HG02884 (cell line): ENCODE results near the gene CUTA.

Source experiments
- ATAC-seq: cut with Tn5 transposase; IDR thresholded peaks from one replicate; pipeline ENCODE4 v1.9.1; 2021; ENCODE audit warnings: mild to moderate bottlenecking, moderate library complexity; ENCODE audit not compliant: unreplicated experiment

Gene CUTA

DNA sequence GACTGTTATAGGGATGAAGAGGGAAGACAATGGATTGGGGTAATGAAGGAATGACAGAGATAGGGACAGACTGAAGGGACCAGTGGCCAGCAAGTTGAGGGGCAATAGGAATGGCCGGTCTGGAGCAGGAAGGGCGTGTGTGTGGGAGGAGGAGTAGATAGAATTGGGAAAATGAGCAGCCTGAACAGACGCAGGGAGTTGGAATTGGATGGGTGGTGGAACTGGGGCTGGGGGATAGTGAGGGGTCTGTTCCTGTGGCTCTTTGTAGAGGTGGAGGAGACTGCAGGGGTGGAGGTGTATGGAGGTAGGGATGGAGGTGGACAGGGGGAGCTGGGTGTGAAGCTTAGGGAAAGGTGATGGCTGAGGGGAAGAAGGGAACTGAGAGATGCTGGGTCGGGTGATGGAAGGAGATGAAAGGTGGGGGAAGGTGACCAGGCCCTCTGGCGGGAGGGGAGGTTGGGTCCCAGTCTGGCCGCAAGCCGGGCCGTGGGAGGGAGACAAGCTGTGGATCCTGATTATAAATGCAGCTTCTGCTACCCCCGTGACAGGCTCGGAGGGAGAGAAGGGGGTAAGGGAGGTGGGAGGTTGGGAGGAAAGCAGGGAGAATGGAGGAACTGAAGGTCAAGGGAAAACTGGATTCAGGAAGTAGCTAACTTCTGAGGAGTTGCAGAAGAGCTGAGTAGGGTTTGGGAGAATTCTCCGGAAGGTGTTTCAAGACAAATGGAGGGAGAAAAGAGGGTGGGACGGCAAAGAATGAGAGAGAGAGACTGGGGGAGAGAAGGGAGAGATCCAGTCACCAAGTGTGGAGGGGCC is 7.2 kb upstream of the CUTA start:
- no peak for ATAC-seq

DNA sequence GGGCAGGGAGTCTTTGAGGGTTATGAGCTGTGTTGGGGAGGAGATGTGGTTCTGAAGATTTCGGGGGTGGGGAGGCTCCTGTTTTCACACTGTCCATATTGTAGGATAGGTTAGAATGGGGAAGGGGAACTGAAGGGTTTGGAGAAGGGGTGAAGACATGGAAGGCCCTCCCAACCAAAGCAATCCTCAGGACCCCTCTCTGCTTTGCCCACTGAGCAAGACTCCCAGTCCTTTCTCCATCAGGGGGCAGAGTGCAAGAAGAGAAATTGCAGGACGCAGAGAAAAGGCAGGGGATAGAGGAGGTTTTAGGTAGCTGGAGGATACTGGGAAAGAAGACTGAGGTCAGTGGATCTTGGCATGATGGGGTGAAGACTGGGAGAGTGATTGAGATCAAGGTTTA is 5.9 kb upstream of the CUTA start:
- ATAC-seq, result no peak

DNA sequence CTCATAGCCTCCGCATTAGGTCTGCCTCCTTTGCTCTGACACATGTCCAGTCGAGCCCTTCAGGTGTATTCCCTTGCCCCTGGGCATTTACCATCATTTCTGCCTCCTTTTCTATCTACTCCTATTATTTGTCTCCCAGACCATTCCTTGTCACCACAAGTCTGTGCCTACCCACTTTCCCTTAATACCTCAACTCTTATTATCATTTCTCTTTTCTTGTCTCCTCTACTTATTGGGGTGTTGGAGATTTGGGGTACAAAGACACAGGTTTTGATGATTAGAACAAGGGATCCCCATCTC is 3.4 kb upstream of the CUTA start:
- no peak for ATAC-seq

DNA sequence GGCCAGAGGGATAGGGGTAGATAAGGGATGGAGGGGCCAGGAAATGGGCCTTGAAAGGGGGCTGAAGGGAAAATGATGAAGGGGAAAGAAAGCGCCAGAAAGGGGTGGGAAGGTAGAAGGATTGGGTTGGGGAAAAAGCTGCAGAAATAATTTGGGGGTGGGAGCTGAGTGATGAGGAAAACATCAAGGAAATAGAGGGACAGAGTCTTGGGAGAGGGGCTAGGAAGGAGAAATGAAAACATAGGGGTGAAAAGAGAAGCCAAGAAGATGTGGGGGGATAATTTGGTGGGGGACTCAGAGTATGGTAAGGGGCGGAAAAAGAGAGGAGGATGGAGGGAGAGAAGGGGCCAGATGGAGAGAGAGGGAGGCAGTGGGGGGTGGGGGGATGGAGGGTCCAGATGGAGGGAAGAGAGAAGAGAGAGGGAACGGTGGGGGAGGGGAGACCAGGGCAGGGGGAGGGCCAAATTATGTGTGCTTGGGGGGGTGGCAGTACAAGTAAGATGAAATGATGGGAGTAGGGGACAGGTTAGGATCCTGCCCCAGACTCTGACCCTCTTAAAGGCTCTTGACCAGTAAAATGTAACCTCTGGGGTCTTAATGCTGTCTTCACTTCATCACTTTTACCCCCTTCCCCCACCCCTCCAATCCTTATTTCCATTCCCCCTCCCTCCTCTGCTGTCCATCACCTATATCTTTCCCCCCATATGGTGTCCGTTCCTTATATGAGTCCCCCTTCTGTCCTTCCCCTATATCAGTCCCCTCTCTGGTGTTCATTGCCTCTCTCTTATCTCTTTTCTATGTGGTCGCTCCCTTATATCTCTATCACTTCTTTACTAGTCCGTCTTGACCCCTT is 2.8 kb upstream of the CUTA start:
- ATAC-seq, result no peak

DNA sequence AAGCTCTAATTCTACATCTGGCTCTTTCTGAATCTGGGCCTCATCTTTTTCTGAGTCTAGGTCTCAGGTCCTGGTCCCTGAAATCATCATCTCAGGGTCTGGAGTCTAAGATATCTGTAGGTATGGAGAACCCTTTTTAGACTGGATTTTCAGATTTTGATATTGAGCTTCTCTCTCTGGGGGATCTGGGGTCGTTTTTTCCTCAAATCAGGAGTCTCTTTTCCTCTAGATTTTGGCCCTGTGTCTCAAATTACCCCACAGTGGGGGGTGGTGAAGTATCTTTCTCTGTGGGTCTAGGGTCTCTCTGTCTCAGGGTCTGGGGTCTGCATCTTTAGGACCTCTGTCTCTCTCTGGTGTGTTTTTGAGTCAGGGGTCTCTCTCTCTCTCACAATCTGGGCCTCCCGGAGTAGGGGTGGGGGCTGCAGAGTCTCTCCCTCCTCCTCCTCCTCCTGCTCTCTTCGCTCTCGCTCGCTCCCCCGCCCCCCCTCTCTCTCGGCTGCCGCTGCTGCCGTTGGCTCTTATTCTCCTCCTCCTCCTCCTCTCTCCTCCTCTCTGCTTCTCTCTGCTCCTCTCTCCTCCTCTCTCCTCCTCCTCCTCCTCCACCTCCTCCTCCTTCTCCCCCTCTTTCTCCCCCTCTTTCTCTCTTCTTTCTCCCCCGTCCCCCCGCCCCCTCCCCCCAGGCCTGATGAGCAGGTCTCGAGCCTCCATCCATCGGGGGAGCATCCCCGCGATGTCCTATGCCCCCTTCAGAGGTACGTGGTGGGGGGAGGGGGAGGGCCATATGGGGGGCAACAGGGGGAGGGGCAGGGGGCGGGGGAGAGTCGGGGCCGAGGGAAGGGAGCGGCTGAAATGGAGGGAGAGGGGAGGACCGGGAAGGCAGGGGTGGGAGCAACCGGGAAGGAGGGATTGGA is 1.9 kb upstream of the CUTA start, which contains the start of gene SYNGAP1:
TSS of gene SYNGAP1 (plus strand) at position 486 of the 911 bp plus-strand sequence. CDS start at position 686, 200 bp downstream.
- ATAC-seq, result no peak

DNA sequence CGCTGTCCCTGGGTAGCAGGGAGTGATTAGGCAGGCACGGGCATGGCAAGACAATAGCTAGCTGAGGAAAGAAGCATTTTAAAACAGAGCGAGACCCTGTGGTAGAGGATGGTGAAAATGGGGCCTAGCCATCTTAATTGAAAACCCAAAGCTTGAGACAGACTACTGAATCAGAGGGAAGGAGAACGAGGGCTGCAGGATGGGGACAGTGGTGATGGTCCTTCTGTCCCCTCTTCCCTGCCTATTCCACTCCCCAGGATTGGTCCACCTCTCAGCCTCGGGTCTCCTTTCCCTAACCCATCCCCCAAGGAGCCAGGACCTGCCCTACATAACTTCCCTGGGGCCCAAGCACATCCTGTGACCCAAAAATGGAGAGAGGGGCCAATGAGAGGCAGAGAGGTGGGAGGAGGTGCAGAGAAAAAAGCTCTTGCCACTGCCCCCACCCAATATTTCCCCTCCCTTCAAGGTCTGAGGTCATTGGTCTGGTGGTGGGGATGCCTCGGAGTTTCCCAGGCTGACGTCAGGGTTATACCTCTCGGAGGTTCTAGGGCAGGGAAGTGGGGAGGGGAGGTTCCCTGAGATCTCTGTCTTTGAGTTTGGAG is 884 bp upstream of the CUTA start:
- no peak for ATAC-seq

DNA sequence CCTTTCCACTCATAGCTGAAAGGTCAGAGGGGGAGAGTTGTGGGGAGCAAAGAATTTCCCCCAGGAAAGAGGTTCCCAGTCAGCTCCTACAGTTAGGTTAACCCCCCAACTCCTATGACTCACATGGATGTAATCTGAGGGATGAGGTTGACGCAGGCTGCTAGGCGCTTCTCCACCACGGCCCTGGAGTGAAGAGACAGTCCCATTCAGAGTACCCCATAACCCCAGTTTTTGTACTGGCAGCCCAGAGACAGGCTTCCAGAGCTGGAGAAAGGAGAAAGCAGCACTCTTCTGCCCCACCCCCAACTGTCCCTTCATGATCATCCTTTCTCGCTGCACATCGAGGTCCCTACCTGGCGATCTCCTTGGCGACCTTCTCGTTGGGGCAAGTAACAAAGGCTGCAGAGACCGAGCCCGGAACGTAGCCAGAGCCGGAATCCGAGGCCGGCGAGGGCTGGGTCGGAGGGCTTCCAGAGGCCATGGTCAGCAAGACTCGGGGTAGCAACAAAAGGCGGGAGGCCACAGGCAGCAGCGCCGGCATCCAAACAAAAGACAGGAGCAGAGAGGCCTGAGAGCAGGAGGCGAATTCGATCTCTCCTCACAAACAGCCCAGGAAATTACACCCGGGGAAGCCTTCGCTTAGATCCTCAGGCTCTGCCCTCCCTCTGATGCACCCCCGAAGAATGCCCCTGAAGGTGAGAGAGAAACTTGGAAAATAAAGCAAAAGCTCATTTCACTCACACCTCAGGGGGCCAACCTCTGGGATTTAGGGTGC is 592 bp downstream of the CUTA start:
- ATAC-seq, result no peak

DNA sequence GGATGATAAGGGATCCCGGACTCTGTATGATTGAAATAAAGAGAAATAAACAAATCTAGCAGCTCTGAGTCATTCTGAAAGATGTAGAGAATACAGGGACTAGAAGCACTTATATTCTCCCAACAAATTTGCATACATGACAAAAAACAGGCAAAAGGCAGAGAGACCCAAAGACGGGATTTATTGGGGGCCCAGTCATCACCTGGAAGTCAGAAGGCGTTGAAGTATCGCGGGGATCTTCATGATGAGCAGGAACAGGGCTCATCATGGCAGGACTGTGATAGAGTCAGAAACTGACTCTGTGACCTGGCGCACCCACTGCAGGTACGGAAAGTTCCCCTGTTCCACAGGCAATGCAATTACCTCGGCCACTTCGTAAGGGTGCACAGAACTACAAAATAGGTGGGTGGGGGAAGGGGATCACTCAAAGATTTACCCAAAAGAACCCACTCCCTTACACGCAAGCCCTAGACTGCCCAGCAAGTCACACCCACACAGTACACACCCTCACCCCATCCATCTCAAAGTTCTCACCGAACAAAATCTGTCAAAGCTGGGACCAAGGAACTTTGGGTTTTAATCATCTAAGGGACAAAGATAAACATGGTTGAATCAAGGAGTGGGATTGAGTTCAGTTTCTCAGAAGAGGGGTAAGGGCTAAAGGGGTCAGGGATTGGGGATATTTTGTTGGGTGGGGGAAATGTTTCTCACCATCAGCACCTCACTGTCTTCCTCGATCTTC is 1.4 kb downstream of the CUTA start:
- no peak for ATAC-seq

DNA sequence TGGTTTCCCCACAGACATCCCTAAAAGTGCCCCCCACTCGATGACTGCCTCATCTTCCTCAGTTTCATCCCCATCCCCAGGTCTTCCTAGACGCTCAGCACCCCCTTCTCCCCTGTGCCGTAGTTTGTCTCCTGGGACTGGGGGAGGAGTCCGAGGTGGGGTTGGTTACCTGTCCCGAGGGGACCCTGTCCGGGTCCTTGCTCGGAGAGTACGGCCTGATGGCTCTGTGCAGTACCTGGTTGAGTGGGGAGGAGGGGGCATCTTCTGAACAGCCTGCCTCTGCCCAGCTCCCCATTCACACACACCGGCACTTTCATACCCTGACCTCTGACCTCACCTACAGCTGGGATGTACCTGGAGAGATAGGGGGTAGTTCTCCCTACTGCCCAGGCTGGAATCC is 2.1 kb downstream of the CUTA start:
- ATAC-seq, result no peak

DNA sequence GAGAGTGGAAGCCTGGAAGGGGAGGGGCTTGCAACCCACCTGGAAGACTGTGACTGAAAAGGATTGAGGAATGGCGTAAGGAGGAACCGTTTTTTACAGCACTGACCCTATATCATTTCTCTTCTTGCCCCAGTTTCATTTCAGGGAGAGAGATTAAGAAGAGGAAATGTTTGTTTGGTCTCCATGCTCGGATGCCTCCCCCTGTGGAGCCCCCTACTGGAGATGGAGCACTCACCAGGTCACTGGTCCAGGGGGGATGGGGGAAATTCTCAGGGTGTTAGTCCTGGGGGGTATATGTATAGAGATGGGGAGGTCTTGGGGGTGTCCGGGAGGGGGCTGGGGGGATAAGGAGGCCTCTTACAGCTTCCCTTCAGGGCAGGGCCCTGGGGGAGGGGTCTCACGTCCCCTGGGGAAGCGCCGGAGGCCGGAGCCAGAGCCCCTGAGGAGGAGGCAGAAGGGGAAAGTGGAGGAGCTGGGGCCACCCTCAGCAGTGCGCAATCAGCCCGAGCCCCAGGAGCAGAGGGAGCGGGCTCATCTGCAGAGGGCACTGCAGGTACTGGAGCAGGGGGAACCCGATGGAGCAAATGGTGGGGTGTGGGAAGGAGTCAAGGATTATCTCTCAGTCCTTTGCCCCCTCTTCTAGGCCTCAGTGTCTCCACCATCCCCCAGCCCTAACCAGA is 3.2 kb downstream of the CUTA start:
- ATAC-seq, result no peak

DNA sequence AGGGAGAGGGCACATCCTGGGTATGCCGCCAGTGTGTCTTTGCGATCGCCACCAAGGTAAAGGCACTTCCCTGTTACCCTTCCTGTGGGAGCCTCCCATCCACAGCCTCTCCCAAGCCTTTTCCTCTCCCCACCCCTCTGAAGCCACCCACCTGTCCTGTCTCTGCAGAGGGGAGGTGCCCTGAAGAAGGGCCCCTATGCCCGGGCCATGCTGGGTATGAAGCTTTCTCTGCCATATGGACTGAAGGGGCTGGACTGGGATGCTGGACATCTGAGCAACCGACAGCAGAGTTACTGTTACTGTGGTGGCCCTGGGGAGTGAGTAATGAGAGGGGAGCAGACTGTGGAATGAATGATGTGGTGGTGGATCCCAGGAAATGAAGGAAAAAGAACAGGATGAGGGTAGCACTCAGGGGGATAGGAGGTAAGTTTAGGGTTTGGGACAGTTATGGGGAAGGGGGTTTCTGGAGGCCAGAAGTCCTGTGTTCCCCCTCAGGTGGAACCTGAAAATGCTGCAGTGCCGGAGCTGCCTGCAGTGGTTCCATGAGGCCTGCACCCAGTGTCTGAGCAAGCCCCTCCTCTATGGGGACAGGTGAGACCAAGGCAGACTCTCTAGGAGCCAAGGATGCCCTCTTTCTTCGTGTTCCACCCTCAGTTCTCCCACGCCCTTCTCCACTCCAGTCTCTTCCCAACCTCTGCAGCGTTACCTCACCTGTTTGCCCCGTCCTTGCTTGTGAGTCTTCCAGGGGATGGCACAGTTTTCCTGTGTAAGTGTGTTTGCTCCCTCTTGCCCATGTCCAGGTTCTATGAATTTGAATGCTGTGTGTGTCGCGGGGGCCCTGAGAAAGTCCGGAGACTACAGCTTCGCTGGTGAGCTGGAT is 4.4 kb downstream of the CUTA start:
- ATAC-seq, result no peak

DNA sequence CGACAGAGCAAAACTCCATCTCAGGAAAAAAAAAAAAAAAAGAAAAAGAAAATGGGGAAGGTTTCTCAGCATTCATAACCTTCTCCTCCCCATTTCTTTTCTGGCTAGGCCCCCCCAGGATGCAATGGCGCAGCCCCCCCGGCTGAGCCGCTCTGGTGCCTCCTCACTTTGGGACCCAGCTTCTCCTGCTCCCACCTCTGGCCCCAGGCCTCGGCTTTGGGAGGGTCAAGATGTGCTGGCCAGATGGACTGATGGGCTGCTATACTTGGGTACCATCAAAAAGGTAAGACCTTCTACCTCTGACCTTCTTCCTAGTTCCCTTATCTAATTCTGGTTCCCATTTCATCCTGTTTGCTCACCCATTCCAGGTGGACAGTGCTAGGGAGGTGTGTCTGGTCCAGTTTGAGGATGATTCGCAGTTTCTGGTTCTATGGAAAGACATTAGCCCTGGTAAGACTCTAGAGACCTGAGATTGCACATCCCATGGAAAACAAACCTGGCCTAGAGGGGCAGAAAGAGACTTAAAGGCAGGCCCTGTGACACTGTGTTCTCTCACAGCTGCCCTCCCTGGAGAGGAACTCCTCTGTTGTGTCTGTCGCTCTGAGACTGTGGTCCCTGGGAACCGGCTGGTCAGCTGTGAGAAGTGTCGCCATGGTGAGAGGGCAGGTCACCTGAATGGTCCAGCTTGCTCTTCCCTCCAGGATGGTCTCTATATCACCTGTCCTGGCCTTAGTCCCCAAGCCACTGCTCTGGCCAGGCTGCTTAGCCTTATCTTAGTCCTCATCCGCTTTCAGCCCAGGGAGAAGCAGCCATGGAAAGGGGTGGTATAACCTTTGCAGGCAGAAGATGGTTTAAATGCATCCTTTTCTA is 5.5 kb downstream of the CUTA start:
- ATAC-seq, result no peak

DNA sequence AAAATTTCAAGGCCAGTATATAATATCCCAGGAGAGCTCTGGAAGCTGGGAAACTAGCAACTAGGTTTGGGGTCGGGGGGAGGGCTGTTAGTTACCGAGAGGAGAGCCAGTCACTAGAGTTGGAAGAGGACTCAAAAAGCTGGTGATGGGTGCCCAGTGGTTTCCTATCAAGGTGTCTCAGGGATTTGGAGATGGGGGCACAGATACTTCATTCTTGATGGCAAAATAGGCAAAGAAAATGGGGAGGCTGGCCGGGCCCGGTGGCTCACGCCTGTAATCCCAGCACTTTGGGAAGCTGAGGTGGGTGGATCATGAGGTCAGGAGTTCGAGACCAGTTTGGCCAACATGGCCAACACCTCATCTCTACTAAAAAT is 6.3 kb downstream of the CUTA start:
- no peak for ATAC-seq

DNA sequence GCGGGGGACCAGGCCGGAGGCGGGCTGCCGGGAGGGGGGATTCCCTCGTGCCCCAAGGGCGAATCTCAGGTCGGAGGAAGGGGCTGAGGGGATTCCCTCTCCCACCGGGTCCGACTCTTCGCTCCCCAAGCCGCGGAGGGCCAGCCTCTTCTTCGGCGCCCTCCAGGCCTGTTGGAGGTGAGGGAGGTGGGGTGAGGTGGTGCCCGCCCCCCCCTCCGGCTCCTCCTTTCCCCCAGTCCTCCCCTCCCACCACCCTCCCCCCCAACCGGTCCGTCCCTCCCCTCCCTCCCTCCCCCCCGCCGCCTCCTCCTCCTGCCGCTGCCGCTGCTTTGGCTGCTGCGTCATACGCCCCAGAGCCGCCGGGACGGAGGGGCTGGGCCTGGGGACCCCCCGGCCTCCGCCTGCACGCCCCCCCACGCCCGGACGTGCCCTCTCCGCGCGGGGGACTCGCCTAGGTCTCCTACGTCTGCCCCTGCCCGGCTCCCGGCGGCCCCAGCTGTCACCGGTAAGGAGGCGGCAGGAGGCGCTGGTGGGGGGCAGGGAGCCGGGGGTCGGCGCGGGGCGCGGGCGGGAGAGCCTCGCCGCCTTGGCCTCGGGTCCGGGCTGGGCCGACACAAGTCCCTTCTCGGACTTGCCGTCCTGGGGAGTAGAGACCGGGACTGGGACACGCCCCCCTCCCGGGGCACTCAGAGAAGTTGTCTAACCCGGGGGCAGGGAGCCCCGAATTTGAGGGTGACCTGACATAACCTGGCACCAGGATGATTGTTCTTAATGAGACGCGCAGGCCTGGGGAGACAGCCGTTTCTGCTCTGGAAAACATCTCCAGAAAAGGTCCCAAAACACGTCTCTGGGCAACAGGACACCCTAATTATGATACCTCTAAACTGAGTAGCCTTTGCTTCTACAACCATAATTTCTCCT is 6.9 kb downstream of the CUTA start, which contains the start of gene PHF1:
TSS of gene PHF1 (plus strand) at position 304 of the 921 bp plus-strand sequence. CDS start 1,250 bp downstream, outside the sequence.
- ATAC-seq, result peak; percentile 26

DNA sequence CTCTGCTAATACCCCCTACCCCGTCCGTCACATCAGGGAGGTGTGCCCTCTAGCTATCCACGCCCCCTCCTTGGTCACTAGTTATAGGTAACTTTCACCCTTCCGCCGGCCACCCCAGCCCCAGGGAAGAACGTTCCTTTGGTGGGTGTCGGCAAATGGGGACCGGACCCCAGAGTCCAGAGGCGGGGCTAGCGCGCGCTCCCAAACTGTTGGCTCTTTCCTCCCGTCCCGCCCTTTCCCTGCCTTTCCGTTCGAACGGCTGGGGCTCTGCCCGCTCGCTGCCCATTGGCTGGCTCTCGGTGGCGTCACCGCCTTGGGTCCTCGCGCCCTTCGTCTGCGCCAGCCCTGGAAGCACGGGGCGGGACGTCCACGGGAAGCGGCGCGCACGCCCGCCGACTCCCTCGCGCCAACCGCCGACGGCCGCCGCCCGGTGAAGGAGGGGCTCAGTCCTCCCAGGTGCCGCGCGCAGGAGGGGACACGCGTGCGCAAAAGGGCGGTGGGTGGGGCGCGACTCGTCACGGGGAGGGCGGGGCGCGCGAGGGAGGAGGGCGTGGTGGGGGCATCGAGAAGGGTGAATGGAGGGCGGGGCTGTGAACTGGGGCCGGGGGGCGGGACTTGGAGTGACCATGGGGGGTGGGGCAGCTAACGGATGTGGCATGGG is 7.7 kb downstream of the CUTA start:
- peak; percentile 80 for ATAC-seq
